Fibroblast of gingiva (primary cell): ENCODE measurements around the gene DCAKD.
A peak's percentile ranks its signal among the peaks of the same experiment; 100 is the strongest.
"Not testable (repeated sequence)": the region's sequence is repeated elsewhere in the genome, so short reads cannot be mapped to it uniquely, and the experiment has no call there.

ENCODE experiments used
- DNase-seq: peaks from one replicate; pipeline ENCODE4 v3.0.0-alpha.2; 2011; ENCODE audit warnings: low read depth

DCAKD gene

DNA sequence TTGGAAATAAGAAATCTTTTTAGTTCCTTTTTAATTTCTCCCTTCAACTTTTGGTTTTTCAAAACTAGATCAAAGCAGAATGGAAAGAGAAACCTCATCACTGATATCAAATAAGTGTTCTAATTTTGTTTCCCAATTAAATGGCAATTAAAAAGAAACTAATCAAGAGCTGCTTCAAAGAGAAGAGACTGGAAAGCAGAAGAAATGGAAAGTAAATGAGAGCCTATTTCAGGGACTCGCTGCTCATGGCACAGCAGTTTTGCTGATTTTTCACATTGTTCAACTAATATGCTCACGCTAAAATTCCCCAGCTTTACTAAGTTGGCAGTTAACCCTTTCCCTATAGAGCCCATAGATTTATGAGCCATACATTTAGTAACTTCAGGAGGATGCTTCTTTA, 16.2 kb upstream of the DCAKD start:
- DNase-seq: no peak

GRCh38 chr17:45063198-45063597, 11.8 kb upstream of the DCAKD start:
- DNase-seq: no peak

DNA sequence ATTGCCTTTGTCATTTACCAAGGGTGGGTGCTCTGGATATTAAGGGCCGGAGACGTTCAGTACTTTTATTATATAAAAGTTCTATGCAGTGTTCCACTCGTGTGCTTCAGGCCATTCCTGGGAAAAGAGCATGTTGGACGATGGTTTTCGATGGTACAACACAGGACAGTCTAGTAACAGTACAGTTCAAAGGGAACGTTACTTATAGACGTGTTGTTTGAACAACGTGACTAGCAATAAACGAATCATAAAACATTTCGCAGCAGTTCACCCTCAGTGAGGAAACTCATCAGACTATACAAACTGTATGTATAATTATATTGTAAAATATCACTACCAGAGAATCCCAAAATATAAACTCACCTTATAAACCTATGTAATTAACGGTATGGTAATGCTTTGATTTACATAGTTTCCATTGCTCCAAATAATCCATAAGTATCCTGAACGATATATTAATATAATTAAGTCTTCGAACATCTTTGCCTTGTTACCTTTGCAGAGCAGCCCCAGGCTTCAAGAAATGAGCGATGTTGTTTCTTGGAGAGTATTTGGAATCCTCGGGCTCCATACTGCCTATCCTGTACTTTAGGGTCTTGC, 10.3 kb upstream of the DCAKD start:
- DNase-seq: no peak

DNA sequence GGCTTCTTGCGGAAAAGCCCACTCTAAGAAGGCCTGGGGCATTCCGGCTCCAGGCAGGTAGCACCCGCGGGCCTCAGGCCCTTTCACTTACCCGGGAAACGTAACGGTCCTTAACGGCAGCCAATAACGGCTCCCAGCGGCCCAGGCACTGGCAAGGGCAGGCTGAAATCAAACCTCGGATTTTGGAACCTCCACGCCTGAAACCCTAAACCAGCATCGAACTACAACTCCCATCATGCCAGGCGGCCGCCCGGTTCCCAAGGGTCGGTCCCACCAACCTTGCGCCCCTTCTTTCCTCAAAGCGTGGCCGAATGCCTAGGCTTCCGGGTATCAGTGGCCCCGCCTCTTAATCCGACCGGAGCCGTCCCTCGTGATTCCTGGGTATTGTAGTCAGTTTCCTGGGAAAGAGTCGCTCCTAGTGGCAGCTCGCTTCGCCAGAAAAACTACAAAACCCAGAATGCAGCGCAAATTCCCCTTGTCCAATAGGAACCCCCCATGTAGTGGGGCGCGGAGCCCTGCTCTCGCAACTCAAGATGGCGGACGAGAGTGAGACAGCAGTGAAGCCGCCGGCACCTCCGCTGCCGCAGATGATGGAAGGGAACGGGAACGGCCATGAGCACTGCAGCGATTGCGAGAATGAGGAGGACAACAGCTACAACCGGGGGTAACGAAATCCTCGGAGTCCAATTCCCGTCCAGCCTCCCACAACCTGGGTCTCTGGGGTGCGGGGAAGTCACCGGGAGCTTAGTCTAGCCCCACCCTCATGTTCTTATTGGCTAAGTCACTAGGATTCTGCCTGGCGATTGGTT, 9.6 kb upstream of the DCAKD start, which contains the start of gene NMT1:
Gene NMT1 (plus strand): TSS at position 521 of the 809 bp plus-strand sequence. CDS start 13 bp downstream, at position 534.
- peak; percentile 99 for DNase-seq

GRCh38 chr17:45060382-45060796, 9.0 kb upstream of the DCAKD start:
- no peak for DNase-seq

DNA sequence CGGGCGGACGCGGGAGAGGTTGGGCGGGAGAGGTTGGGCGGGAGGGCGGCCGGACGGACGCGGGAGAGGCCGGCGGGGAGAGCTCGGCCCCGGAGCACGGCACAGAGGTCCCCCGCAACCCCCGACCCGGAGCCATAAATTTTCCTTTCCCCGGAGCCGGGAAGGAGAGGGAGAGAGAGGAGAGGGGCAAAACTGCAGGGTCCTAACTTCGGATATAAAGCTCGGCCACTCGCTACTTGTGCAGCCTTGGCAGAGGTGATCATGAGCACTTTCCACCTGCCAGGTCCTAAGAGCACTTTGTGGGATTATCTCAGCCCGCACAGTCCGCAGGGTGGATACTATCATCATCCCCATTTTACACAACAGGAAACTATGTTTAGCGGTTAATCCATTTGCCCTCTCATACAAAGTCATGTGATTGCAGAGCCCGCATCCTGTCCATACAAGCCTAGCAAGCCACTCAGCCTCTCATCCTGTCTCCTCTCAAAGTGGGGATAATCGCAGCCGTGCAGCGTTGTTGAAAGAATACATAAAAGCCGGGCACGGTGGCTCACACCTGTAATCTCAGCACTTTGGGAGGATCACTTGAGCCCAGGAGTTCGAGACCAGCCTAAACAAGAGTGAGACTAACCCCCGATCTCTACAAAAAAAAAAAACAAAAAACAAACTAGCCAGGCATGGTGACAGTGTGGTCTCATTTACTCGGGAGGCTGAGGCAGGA, 780 bp upstream of the DCAKD start:
- no peak for DNase-seq

GRCh38 chr17:45051720-45052051, 254 bp upstream of the DCAKD start:
- DNase-seq: not testable (repeated sequence)

GRCh38 chr17:45050481-45051059, 862 bp downstream of the DCAKD start:
- DNase-seq: no peak

DNA sequence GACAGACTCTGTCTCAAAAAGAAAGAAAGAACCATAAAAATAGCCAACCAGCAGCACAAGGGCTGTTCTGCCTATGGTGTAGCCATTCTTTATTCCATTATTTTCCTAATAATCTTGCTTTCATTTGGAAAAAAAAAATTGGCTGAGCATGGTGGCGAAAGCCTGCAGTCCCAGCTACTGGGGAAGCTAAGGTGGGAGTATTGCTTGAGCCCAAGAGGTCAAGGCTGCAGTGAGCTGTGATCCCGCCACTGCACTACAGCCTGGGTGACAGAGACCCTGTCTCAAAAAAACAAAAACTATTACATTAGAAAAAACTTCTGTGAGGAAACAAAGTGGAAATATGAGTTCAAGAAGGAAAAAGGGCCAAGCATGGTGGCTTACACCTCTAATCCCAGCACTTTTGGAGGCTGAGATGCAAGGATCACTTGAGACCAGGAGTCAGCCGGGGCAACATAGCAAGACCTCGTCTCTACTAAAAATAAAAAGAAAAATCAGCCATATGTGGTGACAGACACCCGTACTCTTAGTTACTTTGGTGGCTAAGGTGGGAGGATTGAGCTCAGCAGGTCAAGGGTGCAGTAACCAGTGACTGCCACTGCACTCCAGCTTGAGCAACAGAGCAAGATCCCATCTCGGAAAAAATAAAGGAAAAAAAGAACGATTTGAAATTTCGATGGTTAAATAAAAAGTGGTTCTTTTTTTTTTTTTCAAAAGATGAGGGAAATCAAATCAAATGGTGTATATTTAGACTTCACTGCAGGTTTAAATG, 2.5 kb downstream of the DCAKD start:
- no peak for DNase-seq

DNA sequence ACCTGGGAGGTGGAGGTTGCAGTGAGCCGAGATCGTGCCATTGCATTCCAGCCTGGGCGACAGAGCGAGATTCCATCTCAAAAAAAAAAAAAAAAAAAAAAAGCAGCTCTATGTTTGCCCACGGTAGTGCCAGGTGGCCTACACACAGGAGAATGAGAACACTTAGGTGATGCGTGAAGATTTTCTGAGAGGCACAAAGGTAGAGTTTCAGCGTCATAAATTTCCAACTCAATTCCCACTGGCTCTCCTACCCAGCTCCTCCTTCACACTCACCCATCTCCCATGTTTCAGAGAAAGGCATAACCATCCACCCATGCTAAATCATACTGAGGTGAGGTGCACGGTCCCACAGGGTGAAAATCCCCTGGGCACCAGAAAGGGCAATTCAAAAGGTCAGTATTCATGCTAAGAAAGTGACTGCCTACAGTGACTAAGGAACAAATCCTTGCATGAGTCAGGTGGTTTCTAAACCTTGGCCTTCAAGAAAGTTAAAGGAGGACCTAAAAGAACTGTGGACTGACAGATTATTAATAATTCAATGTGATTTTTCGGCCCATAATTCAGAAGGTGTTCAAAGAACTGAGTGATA, 4.8 kb downstream of the DCAKD start:
- DNase-seq: no peak

GRCh38 chr17:45043813-45044540, 7.5 kb downstream of the DCAKD start:
- no peak for DNase-seq

DNA sequence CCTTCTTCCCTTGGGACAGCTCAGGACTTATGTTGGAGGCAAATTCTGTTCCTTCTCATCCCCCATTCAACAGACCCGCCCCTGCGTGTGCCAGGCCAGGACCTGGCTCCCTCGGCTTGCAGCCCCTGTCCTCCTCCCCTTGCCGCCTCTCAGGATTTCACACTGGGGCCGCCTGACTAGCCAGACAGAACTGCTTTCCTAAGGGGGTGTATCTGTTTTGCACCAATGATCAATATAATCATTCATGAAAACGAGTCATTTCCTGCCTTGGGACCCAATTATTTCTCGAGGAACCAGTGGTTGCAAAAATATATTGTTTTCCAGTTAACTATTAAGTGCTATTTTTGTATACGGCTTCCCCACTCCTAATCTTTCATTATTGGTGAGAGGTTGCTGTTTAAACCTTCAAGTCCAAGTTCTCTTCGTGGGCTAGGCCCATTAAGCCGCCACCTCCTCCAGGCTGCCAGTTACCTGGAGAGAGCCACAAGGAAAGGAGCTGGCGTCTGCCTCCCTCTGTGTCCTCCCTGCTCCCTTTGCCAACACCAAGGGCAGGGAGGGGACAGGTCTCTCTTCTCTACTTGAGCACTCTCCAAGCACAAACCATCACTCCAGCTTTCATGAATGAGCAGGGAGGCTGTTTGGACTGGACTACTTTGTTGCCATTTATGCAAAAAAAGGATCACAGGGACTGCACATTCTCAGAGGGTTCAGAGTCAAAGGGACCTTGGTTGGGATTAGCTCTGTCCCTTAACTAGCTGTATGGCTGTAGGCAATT, 8.9 kb downstream of the DCAKD start:
- DNase-seq: no peak

- DNase-seq: no peak
Measured at GRCh38 chr17:45040459-45040858, 11.0 kb downstream of the DCAKD start.

DNA sequence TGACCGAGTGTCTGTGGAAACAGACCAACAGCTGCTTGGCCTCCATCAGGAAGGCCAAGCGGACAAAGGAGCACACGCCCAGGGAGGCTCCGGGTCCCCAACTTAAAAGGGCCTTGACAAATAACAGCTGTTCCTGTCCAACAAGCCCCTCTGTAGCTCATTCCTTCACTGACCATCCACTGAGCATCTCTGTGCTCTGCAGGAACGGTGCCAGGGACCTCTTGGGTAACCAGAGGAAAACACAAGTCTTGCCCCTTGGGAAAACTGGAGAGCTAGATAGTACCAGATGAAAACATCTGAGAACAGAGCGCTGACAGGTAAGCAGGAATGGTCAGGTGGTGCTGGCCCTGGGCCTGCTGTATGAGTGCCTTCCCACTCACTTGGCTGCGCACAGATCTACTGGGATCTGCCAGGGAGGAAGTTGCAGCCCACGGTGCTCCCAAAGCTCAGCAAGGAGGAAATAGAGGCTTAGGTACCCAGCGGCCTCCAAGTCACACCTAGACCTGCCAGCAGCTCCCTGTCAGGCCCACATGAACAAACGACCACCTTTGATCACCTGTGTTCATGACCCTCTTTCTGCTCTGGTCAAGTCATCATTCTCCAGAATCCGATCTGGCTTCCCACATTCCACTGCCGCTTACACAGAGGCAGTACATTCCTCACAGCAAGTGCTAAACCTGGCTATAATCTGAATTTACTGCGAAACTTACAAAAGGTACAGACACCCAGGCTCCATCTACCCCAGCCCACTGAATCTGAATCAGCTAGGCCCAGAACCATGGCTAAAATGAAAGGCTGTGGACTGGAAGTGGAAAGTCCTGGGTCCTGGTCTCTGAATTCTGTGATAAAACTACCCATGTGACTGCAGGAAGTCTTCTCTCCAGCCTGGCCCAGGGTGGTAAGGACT, 12.5 kb downstream of the DCAKD start:
- DNase-seq: no peak

DNA sequence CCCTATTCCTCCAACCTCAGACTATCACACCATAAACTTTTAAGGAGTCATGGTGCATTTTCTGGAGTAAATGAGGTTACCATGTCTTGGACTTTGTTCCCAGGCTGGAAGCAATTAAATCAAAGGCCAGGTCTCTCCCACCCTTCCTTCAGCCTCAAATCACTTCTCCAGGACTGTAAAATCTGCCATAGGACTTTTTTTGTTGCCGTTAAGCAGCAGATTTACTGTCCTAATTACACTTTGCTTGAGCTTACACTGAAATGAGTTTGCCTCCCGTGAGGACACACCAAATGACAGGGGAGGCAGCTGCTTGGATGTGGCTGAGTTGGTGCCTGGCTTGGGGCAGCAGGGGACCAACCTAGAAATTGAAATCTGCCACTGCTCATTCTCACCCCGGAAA, 14.7 kb downstream of the DCAKD start:
- no peak for DNase-seq

DNA sequence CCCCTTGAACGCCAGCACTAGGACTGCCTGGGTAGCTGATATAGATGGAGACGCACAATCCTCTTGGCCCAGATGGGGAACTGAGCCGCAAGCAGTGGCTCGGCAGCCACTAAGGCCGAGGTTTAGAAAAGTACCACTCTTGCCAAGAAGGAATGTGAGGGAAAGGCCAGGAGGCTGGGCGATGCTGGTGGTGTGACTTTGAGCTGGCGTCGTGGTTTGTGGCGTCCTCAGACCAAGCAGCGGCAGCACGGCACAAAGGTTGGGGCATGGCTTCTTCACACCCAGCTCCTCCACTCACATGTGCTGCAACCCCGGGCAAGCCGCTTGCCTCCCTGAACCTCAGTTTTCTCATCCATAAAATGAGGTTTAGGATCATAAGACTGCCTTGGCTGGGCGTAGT, 15.6 kb downstream of the DCAKD start:
- peak; percentile 44 for DNase-seq

DNA sequence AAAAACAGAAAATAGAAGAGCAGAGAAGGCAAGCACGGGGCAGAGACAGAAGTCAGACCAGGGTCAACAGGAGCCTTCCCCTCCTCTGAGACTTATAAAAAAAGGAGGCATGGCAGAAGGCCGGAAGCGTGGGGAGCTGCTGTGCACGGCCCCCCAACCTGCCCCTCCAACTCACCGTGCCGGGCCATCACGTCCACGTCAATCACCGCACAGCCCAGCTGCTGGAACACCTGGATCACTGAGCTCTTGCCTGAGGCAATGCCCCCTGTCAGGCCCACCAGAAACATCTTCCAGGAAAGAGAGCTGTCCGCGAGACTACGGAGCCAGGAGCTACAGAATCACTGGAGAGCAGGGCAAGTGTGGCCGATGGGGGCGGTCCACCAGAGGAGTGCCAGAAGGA, 16.8 kb downstream of the DCAKD start:
- DNase-seq: no peak

DNA sequence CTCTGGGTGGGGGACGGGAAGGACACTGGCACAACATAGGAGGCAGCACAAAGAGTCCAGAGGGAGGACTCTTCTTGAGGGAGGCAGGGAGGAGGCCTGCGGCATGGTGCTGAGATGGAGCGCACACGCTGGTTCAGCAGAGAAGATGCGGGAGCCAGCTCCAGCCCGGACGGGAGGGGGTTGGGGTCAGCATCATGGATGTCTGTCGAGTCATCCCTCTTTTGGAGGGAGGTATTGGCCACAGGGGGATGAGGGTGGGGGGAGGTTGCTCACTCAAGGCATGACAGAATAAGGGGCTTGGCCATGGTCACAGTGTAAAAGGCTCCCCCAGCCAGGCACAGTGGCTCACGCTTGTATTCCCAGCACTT, 19.3 kb downstream of the DCAKD start:
- no peak for DNase-seq
